ENCODE data around the gene GRHL1. TPM values are rescaled to one million over a fixed set of nuclear protein-coding genes. Genes with fewer than 3 reads are reported as not detected.
A peak's percentile ranks its signal among the peaks of the same experiment; 100 is the strongest.

The GRHL1 gene
- total and polyA plus RNA-seq, 9 of the 15 experiments (the other 6 are each of a cell fraction or from before 2014, with no cell fraction given) = 1.7 to 6.1 (median 4.7) TPM

- TF ChIP-seq SFPQ (IDR thresholded peaks at IDR 0.05; ENCODE audit: low read depth, low read length) (no peak), ARHGAP35 (IDR thresholded peaks at IDR 0.05; ENCODE audit: partially characterized antibody) (no peak), RNF2 (IDR thresholded peaks at IDR 0.05) (no peak), PREB (CRISPR knock-in tag; IDR thresholded peaks at IDR 0.05) (no peak), ESRRB (CRISPR knock-in tag; IDR thresholded peaks at IDR 0.05; ENCODE audit: borderline replicate concordance) (no peak), TAL1 (IDR thresholded peaks at IDR 0.05) (no peak), MBD2 (IDR thresholded peaks at IDR 0.05; ENCODE audit: borderline replicate concordance, low read depth) (no peak), ZBTB1 (CRISPR knock-in tag; IDR thresholded peaks at IDR 0.05; ENCODE audit: borderline replicate concordance, low read depth) (no peak), ETV1 (tag; conservative IDR thresholded peaks at IDR 0.05; ENCODE audit: low read depth) (peak; percentile 92), COPS2 (conservative IDR thresholded peaks at IDR 0.05) (no peak), HIVEP1 (CRISPR knock-in tag; IDR thresholded peaks at IDR 0.05) (no peak), NR2C2 (CRISPR knock-in tag; IDR thresholded peaks at IDR 0.05) (no peak), NR2C2 (tag; IDR thresholded peaks at IDR 0.05) (0 out of 2 replicates have a peak, but pooled peaks have one; percentile 22), CBFA2T3 (IDR thresholded peaks at IDR 0.05) (no peak), ZZZ3 (IDR thresholded peaks at IDR 0.05) (no peak), NR1H2 (CRISPR knock-in tag; IDR thresholded peaks at IDR 0.05) (no peak)
- TF ChIP-seq, protein P1, sequence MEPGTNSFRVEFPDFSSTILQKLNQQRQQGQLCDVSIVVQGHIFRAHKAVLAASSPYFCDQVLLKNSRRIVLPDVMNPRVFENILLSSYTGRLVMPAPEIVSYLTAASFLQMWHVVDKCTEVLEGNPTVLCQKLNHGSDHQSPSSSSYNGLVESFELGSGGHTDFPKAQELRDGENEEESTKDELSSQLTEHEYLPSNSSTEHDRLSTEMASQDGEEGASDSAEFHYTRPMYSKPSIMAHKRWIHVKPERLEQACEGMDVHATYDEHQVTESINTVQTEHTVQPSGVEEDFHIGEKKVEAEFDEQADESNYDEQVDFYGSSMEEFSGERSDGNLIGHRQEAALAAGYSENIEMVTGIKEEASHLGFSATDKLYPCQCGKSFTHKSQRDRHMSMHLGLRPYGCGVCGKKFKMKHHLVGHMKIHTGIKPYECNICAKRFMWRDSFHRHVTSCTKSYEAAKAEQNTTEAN (CRISPR knock-in tag; IDR thresholded peaks at IDR 0.05) = no peak
Observed at GRCh38 chr2:10030311-10030736, 78.8 kb downstream of the GRHL1 start (continued).

Data from K562 (cell line).